NCI-H128 (cell line): ENCODE data around the gene ANK2.
"Not testable (repeated sequence)": the region's sequence is repeated elsewhere in the genome, so short reads cannot be mapped to it uniquely, and the experiment has no call there.

Experiments used
- DNase-seq: peaks from one replicate; lab custom pipeline; 2025; ENCODE audit not compliant: unreplicated experiment; lab: John Stamatoyannopoulos, UW

The ANK2 gene

DNA sequence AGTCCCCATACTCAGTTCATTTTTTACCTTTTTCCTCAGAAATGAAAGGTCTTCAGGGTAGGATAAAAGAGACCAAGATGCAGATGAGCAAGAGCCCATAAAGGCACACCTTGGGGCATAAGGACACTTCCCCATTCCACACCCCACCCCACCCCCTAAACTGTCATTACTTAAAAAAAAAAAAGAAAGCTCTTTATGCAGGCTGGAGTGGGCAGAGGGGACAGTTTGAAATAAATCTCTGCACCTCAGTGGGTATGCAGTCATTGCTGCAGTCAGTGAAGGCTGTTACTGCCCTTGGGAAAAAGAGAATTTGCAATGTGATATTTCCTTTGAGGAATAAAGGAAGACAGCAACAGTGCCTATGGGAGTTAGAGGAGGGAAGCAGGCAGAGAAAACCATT lies 137.5 kb downstream of the ANK2 start:
- DNase-seq = no peak

DNA sequence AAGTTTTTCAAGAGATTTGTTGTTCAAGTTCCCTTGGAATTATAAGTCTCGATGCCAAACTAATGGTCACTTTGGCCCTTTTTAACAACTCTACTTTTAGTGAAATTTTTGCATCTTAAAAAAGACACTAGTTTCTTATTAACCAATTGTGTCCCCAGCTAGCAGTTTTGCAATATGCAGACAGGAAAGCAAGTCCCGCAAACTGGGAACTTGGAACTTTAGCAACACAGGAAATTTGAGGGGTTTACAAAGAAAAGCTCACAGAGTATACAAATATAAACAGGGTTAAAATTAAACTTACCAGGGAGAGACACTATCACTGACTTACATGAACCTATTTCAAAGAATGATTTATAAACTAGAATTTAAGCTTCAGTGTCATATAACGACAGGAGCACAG lies 137.9 kb downstream of the ANK2 start:
- DNase-seq = no peak

DNA sequence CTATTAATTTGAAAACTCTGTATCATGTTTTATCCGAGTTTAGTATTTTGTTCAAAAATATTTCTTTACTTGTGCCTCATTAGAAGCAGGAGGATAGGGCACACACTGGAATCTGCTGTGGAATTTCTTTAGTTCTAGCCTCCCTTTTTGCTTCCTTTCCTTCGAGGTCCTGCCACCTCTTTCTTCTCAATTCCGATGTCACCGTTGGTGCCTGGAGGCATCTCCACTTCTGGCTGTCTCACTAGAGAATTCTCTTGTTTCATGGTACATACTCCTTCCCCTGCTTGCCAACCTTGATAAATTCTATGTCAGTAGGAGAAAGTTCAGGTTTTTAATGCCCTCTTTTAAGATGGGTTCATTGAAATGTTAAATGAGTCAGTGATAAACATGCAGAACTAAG lies 140.1 kb downstream of the ANK2 start:
- DNase-seq = no peak

DNA sequence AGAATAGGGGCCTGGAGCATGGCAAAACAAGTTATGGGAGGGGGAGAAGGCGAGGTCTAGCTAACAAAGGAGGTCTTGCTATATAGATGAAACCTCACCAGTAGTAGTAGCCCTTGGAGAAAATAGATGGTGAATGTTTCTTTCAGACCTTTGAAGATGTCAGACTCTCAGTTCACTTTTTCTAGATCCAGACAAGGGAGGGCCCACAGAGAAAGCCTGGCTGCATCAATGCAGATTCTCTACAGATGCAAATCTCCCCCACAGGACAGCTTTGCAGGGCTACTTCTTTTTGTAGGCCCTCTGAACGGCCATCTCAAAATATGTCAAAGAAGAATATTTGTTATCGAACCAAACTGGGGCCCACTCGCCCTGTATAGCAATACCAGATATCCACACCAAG lies 159.7 kb downstream of the ANK2 start:
- no peak for DNase-seq

DNA sequence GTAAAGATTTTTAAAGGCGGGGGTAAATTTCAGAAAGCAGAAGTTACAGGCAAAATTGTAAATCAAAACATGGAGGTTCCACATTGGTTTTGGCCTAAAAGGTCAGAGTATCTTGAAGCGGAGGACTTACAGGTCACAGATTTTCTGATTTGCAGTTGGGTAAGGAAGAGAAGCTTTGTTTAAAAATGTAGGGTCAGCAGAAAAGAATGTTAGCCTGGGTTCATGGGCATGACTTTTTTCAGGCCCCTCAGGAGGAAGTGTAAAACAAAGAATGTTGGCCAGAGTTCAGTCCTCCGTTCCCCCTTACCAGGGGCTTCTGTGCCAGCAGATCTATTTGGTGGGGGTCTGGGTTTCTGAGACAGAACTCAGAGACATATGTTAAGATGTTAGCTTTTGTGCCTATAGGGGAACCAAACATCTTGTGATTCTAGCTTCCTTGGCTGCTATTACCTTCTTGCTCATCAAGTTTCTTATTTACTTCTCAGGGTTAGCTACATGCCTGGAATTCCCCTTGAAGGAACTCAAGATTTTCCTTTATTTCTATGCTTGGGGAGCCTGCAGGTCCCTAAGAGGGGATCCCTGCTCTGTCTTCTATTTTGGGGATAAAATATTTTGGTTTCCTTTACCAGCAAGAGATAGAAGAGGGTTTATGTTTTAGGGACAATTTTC lies 160.3 kb downstream of the ANK2 start:
- DNase-seq = no peak

DNA sequence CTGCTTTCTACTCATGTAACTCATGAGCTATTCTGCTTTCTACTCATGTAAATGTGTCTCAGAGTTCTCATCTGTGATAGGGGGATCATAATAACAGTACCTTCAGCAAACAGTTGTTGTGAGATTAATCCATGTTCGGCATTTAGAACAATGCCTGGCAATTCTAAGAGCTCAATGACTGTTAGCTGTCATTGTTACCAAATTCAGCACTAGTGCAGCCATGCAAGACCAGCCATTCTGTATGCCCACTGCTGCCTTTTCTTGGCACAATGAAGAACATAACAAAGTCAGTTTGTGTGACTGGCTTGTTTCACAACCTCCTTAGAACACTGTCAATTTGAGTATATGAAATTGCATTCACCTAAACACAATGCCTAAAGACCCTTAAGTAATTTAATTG lies 163.2 kb downstream of the ANK2 start:
- no peak for DNase-seq

DNA sequence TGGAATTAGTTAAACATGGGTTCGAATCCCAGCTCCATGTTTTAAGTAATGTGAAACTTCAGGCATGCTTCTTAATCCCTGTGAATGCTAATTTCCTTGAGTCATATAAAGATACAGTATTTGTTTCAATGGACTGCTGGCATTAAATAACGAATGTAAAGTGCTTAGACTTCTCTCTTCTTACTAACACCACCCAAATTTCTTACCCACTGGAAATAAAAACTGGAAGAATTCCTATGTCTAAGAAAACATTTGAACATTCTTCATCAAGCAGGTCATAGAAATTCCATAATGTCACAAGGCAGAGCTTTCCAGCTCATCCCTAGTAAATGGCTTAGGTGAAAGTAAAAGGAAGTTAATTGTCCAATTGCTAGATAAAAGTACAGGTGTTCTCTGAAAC lies 172.5 kb downstream of the ANK2 start:
- no peak for DNase-seq

DNA sequence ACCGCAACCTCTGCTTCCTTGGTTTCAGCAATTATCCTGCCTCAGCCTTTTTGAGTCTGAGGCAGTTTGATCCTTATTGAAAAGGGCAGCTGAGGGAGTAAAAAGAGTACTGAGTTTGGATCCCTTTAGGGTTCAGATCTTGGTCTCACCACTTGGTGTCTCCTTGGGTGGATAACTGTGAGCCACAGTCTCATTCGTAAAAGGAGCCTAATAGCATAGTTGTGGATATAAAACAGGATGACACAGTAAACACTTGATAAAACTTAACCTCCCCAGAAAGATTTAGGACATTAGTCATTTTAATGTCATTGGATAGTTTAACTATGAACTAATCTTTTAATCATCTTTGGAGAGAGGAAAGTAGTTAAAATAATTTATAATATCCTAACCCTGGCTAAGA lies 173.0 kb downstream of the ANK2 start:
- DNase-seq = no peak

DNA sequence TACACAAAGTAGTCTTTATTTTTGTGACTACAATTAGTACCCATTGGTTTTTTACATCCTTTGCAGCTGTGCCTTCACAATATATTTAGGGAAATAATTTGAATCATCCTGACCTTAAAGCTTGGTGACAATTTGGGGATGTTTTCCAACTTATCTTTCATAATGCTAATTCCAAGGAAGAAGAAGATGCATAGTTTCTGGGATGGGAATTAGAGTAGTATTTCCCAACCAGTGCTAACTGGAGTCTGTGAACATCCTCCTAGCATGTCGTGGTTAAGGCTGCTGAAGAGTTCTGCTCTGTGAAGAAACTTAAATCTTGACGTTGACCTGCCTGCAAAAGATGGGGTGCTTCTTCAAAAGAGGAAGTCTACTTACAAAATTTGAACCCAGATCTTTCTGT lies 173.5 kb downstream of the ANK2 start:
- no peak for DNase-seq

DNA sequence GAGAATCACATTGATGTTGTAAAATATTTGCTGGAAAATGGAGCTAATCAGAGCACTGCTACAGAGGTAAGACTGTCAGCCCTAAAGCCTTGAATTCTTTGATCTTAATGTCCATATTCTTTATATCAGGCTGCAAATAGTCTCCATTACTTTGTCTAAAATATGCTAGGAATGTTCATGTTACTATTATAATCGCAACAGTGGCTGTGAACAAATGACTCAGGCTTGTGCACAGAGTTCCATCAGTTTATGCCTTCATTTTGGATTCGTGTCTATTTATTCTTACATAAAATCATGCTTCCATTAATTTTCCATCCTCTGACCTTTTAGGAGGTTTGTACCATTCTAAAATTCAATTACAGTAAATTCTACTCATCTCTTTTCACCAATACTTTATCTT lies 182.7 kb downstream of the ANK2 start:
- no peak for DNase-seq

DNA sequence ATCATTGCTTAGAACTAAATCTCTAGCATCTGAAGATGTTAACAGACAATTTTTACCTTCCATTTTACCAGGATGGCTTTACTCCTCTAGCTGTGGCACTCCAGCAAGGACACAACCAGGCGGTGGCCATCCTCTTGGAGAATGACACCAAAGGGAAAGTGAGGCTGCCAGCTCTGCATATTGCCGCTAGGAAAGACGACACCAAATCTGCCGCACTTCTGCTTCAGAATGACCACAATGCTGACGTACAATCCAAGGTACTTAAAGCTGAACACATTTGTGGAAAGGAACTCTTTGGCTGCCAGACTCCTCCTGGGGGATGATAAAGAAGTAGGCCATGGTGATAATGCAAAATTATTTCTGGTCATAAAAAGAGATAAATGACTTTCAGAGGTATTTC lies 187.5 kb downstream of the ANK2 start:
- no peak for DNase-seq

DNA sequence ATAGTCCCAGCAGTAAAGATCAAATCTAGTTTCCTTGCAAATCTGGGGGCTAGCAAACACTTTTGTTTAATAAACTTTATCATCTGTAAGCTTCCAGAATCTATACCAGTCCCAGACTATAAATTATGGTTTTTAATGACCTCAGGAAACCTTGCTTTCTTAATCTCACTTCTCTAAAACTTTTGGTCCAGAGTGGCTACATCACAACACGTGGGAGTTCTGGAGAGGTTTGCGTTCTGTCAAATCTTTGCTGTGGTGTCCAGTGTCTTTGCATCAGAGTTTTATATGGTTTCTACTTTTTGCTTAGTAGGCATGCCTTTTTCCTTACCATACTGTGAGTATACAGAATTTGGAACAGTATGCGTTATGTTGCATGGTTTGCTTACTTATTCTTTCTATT lies 193.9 kb downstream of the ANK2 start:
- DNase-seq = no peak

DNA sequence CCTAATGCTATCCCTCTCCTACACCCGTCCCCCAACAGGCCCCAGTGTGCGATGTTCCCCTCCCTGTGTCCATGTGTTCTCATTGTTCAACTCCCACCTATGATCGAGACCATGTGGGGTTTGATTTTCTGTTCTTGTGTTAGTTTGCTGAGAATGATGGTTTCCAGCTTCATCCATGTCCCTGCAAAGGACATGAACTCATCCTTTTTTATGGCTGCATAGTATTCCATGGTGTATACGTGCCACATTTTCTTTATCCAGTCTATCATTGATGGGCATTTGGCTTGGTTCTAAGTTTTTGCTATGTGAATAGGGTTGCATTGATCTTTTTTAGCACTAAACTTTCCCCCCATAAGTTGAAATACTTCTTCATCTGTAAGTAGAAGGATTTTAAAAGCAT lies 195.3 kb downstream of the ANK2 start:
- not testable (repeated sequence) for DNase-seq

DNA sequence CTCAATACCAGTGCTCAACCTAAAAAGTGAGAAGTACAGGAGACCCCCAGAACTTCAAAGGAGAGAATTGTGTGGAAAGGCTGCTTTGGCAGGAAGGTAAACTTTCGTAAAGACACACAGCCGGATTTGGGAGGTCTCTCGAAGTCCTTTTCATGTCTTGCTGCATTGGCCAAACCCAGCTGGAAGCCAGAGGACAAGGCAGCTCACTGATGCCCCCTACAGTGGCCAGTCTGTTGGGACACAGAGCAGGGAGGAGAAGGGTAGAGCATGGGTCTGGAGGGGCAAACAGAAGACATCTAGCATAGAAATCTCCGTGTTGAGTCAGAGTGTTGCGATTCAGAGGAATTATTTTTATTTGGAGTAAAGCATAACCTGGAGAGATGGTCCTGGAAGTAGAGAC lies 198.9 kb downstream of the ANK2 start:
- no peak for DNase-seq

DNA sequence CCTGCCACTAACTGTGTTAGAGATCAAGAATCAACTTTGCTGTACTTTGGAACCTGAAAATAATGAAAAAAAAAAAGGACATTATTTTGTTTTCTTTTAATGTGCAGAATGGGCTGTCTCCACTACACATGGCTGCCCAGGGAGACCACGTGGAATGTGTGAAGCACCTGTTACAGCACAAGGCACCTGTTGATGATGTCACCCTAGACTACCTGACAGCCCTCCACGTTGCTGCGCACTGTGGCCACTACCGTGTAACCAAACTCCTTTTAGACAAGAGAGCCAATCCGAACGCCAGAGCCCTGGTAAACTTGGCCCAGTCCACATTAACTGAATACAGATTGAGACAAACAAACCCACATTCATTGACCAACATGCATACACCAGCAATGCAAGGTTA lies 206.2 kb downstream of the ANK2 start:
- DNase-seq = no peak

DNA sequence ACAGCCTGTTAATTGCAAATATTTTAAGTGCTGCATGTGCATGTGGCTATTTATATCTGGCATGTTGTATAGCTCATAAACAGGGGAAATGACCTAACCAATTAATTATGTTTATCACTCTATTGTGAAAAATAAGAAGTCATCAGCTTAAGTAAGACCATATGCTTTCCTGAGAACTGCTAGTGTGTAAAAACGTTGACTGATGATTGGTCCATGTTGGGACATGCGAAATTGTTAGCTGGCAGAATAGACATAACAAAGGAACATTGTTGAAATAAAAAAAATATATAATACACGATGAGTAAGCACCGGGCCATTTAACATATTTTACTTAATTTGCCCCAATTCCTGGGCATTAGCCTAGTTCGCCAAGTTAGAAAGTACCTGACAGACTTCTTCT lies 207.5 kb downstream of the ANK2 start:
- no peak for DNase-seq

DNA sequence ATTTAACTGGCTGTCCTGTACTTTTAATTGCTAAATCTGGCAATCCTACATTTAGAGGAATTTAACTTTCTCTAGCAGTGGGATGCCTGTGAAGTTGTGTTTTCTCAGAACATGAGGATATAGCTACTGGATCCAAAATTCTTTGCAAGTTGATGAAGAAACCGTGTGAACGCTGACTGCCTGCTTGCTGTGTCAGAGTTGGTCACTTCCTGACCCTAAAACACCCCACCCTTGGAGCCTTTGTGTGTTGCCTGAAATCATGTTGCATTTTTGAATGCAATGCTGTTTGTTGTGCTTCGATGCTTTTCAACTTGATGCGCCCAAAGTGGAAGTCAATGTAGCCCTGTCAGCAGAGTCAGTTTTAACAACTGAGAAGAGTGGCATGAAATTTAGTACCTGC lies 211.2 kb downstream of the ANK2 start:
- no peak for DNase-seq

DNA sequence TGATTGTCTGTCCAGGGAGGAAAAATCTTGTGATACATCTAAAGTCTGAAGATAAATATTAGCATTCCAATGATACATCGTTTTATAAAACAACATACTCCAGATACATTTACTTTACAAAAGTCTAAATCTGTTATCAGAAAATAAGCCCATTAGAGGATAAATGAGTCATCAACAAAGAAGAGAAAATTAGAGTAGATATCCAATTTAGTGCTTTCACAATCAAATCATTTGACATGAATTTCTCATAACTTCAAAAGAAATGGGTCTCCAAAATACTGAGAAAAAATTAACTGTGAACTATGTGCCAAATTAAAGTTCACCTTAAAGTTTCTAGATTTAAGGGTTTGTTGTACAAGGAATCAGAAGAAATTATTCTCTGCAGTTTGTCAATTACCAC lies 213.8 kb downstream of the ANK2 start:
- DNase-seq = no peak

DNA sequence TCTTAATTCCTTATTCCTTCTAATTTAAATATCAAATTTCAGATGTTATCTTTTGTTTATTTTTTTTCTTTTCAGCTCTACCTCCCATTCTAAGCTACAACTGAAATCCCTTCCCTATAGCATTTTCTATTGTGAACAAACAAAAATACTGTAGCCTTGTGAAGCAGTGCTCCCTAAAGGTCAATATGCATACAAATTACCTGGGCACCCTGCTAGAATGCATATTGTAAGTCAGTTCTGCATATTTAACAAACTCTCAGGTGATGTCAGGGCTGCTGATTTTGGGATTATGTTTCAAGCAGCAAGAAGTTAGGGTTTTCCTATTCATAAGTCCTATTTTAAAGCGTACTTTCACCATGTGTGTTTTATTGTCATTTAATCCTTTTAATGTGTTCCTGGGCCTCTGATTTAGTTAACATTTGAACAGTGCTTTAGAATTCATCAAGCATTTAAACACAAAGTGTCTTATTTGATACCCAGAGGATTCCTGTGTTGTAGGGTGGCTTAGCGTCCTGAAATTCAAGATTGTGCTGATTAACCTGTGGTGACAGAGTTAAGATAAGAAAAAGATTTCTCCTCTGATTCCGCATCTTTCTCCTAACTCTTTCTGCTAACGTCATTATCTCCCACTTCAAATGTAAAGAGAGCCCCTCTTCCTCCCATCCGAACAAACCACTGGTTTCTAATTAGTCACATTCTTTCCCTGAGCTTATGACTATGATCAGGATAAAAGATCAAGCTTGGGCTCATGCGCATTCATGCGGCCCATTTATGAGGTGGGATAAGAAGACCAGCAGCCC lies 221.3 kb downstream of the ANK2 start:
- no peak for DNase-seq

DNA sequence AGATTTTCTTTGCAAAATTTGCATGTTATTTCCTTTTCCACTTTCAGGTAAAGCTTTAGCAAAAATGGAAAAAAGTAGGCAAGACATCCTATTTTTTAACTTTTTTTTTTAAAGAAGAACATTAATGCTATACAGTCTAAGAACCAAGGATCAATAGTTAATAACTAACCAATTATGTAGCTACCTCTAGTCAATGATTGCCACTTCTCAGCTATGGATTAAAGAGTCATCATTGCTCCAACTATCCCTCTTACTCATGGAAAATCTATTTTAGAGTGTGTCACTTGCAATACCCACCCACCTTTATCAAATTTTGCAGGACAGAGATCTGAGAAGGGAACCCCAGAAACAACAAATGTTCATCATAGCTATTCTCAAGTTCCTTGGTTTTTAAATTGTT lies 223.1 kb downstream of the ANK2 start:
- no peak for DNase-seq

DNA sequence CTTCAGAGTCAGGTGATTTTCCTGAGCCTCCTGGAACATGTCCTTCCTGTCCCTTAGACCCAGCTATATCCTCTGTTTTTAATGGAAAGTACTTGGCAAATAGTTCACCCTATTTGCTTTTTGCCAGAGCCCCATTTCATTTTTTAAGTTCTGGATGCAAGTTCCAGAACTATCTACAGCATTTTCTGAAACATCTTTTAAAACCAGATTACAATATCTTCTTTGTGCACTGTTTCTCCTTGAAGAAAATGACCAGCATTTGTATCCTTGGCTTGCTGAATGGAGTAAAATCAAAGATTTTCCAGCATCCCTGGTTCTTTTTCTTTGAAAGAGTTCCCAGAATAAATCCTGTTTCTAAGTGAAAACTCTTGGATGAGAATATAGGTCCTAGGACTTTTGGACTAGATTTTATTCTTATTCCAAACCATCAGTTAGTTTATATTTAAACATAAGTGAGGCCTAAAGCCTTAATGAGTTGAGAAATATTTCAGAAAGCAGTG lies 224.3 kb downstream of the ANK2 start:
- no peak for DNase-seq

DNA sequence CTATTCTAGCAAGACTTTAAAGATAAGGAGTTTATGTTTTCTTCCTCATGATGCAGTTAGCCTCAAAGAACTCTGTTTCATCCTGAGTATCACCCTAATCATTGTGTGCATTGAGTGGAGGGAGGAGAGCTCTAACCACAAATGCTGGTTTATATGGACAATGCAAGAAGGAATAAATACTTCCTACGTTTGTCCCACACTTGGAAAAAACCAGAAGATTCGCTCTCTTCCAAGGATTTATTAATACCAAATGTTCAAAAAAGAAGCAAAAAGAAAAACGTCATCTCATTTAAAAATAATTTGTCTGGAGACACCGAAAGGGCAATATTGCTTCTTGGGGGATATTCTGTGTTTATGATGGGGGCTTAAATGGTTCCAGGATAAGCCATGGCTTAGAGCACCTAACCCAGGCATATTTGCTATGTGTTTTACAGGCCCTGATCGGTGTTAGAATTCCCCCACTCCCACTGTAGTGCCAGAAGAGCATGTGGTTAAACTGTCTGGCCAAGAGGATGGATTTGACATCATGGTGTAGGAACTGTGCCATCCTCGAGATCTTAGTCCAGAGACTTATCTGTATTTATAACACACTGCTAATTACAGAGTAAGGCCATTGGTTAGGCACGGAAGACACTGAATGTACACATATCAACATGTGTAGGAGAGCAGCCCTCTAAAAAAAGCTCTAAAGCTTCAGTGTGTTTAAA lies 227.2 kb downstream of the ANK2 start:
- no peak for DNase-seq
